ENCODE results near the gene ST7L. TPM values are rescaled to one million over a fixed set of nuclear protein-coding genes. Genes with fewer than 3 reads are reported as not detected.

ST7L gene
- total and polyA plus RNA-seq, 2 of the 4 experiments (the other 2 are of a cell fraction): 7.7 to 14.7 TPM

GRCh38 chr1:112505878-112506277, 113.1 kb downstream of the ST7L start:
- Histone ChIP-seq H3K9me3 (ENCODE audit: control insufficient read depth, insufficient read depth, low read length) (peaks cover 4% of the 10 kb centered on the region; the same call in 1 of the 2 replicates), H3K4ac (ENCODE audit: low read depth, low read length) (no peak overlapping the region), H4K20me1 (ENCODE audit: insufficient read depth, low read length) (no peaks in the 10 kb centered on the region), H2AK5ac (ENCODE audit: low read depth, low read length) (no peak overlapping the region), H3K18ac (ENCODE audit: low read depth, low read length) (no peak overlapping the region), H3K79me1 (ENCODE audit: low read depth in 1 of 2, low read length in 2 of 2) (no peaks in the 10 kb centered on the region), H3K4me3 (ENCODE audit: insufficient read depth, low read depth, low read length) (no peak overlapping the region), H2BK120ac (ENCODE audit: low read depth, low read length) (no peak overlapping the region), H3K4me2 (ENCODE audit: low read depth, low read length) (no peak overlapping the region), H3K36me3 (ENCODE audit: control insufficient read depth, insufficient read depth, low read length) (no peaks in the 10 kb centered on the region), H4K5ac (ENCODE audit: low read depth, low read length) (no peak overlapping the region), H2AFZ (replicated peaks; ENCODE audit: low read length, poor library complexity) (no peak overlapping the region), H3K56ac (ENCODE audit: extremely low read depth, insufficient read depth, low read length) (no peak overlapping the region), H2BK20ac (ENCODE audit: low read depth, low read length) (no peak overlapping the region), H4K91ac (ENCODE audit: insufficient read depth, low read depth, low read length) (no peak overlapping the region), H3K9me1 (ENCODE audit: insufficient read depth, low read length) (no peaks in the 10 kb centered on the region), H3K4me1 (ENCODE audit: control insufficient read depth, insufficient read depth, low read length) (peaks cover 8% of the 10 kb centered on the region; the same call in 1 of the 2 replicates), H2AK9ac (replicated peaks; ENCODE audit: low read depth, low read length, poor library complexity) (no peak overlapping the region), H3K14ac (replicated peaks; ENCODE audit: low read depth, low read length) (no peak overlapping the region), H3K9ac (ENCODE audit: low read depth, low read length) (no peak overlapping the region), H2BK15ac (ENCODE audit: low read depth, low read length) (no peak overlapping the region), H4K8ac (ENCODE audit: low read depth in 2 of 2, low read length in 2 of 2) (no peak overlapping the region), H3K27me3 (ENCODE audit: control insufficient read depth, insufficient read depth, low read length) (peaks cover 57% of the 10 kb centered on the region), H2BK5ac (ENCODE audit: low read depth, low read length, poor library complexity, severe bottlenecking) (no peak overlapping the region), H3K23ac (ENCODE audit: low read depth, low read length) (no peak overlapping the region), H3K27ac (ENCODE audit: insufficient read depth, low read length) (no peak overlapping the region)
- TF ChIP-seq BHLHE40 (IDR thresholded peaks at IDR 0.05; ENCODE audit: low read depth, low read length) (no peak), SMC3 (IDR thresholded peaks at IDR 0.05; ENCODE audit: low read depth, low read length) (no peak), FOS (IDR thresholded peaks at IDR 0.05; ENCODE audit: low read depth, low read length) (no peak), MAZ (IDR thresholded peaks at IDR 0.05; ENCODE audit: borderline replicate concordance, low read depth, low read length) (no peak), RAD21 (IDR thresholded peaks at IDR 0.05; ENCODE audit: low read length) (no peak), ELK1 (IDR thresholded peaks at IDR 0.05; ENCODE audit: borderline replicate concordance, low read depth, low read length) (no peak), CTCF (conservative IDR thresholded peaks at IDR 0.05; ENCODE audit: low read depth, low read length) (no peak), RFX5 (IDR thresholded peaks at IDR 0.05; ENCODE audit: low read depth, low read length) (no peak), NFE2L2 (IDR thresholded peaks at IDR 0.05; ENCODE audit: low read depth, low read length) (no peak), MAFK (IDR thresholded peaks at IDR 0.05; ENCODE audit: low read depth, low read length) (no peak), RCOR1 (IDR thresholded peaks at IDR 0.05; ENCODE audit: insufficient replicate concordance, low read length) (no peak), USF2 (IDR thresholded peaks at IDR 0.05; ENCODE audit: low read depth, low read length) (no peak), MXI1 (IDR thresholded peaks at IDR 0.05; ENCODE audit: borderline replicate concordance, low read depth, low read length) (no peak), POLR2A (IDR thresholded peaks at IDR 0.05; ENCODE audit: low read depth, low read length) (no peak), CEBPB (IDR thresholded peaks at IDR 0.05; ENCODE audit: low read depth, low read length) (no peak), CHD1 (IDR thresholded peaks at IDR 0.05; ENCODE audit: low read depth, low read length) (no peak)
- dilution Hi-C loops (cut with HindIII; ENCODE audit: low sequenced_read_pairs, unreplicated experiment) (no loop called here), in situ Hi-C loops (cut with MboI; ENCODE audit: low sequenced_read_pairs) (loop anchor here (10.0 kb wide), 1 partner anchor 199 kb away; the partner anchor contains the start of gene RHOC), intact Hi-C loops (cut with micrococcal nuclease) (no loop called here)
- ATAC-seq (ENCODE audit: low read depth) (no peak), DNase-seq (no peak)
- 89% methylated on average over 3 of the region's 3 CpGs; no CpG with 5 or more reads in 1 of the 2 experiments for WGBS, 2 experiments (ENCODE audit: extremely low coverage in 2 of 2, insufficient read length in 1 of 2)
- ChIA-PET POLR2A (ENCODE audit: unreplicated experiment) (no interaction called here), CTCF (interaction anchor here (1.0 kb wide), 1 partner anchor 108 kb away, joined by 3 read pairs; no protein-coding TSS in a partner anchor)
- no TSS peak for BruUV-seq (replicated peaks)

Measured in IMR-90 (cell line).